GM23248 (cell line): Measurements from ENCODE around the gene SLAMF1. TPM values are rescaled to one million over a fixed set of nuclear protein-coding genes. Genes with fewer than 3 reads are reported as not detected.

Experiments
- DNase-seq: peaks from one replicate; pipeline ENCODE4 v3.0.0-alpha.2; 2015
- H2AFZ ChIP-seq: fragments of 200-600 bp; sonication (generic); 2 replicates; pipeline ENCODE4 v1.6.1; 2016; ENCODE audit warnings: antibody characterized with exemption
- H3F3A ChIP-seq: fragments of 200-600 bp; sonication (generic); 2 replicates; pipeline ENCODE4 v1.6.1; 2016; ENCODE audit warnings: mild to moderate bottlenecking, antibody characterized with exemption, mixed run types; ENCODE audit not compliant: insufficient read depth
- H3K27ac ChIP-seq: fragments of 200-600 bp; sonication (generic); 2 replicates; pipeline ENCODE4 v1.5.1; 2016; ENCODE audit warnings: mild to moderate bottlenecking
- H3K27me3 ChIP-seq: fragments of 200-600 bp; sonication (generic); replicated peaks from 2 replicates; pipeline ENCODE4 v1.6.1; 2016; ENCODE audit warnings: mild to moderate bottlenecking; ENCODE audit not compliant: insufficient read depth
- H3K36me3 ChIP-seq: fragments of 200-600 bp; sonication (generic); 2 replicates; pipeline ENCODE4 v1.6.1; 2016; ENCODE audit warnings: low read depth, mild to moderate bottlenecking
- H3K4me1 ChIP-seq: fragments of 200-600 bp; sonication (generic); 2 replicates; pipeline ENCODE4 v1.6.1; 2016; ENCODE audit warnings: mild to moderate bottlenecking; ENCODE audit not compliant: insufficient read depth
- H3K4me2 ChIP-seq: fragments of 200-600 bp; sonication (generic); one replicate; pipeline ENCODE4 v1.6.1; 2016; ENCODE audit warnings: mild to moderate bottlenecking; ENCODE audit not compliant: unreplicated experiment
- H3K4me3 ChIP-seq: fragments of 200-600 bp; sonication (generic); 2 replicates; pipeline ENCODE4 v1.5.1; 2016; ENCODE audit warnings: mild to moderate bottlenecking
- H3K79me2 ChIP-seq: fragments of 200-600 bp; sonication (generic); 2 replicates; pipeline ENCODE4 v1.6.1; 2016; ENCODE audit warnings: mild to moderate bottlenecking; ENCODE audit not compliant: insufficient read depth
- H3K9ac ChIP-seq: fragments of 200-600 bp; sonication (generic); 2 replicates; pipeline ENCODE4 v1.6.1; 2016; ENCODE audit warnings: mild to moderate bottlenecking
- H3K9me2 ChIP-seq: fragments of 200-600 bp; sonication (generic); 2 replicates; pipeline ENCODE4 v1.6.1; 2016; ENCODE audit warnings: mixed run types, mild to moderate bottlenecking, moderate library complexity; ENCODE audit not compliant: insufficient read depth
- H3K9me3 ChIP-seq: fragments of 200-600 bp; sonication (generic); one replicate; pipeline ENCODE4 v1.6.1; 2017; ENCODE audit warnings: low read depth
- H4K20me1 ChIP-seq: fragments of 200-600 bp; sonication (generic); 2 replicates; pipeline ENCODE4 v1.6.0; 2016; ENCODE audit not compliant: insufficient read depth
- EZH2 ChIP-seq: fragments of 200-600 bp; sonication (generic); IDR thresholded peaks from 2 replicates; pipeline ENCODE4 v1.6.1; 2018; ENCODE audit warnings: antibody characterized with exemption, mild to moderate bottlenecking; ENCODE audit not compliant: insufficient read depth, poor library complexity, severe bottlenecking
- EZH2phosphoT487 ChIP-seq: fragments of 200-600 bp; sonication (generic); IDR thresholded peaks from 2 replicates; pipeline ENCODE4 v1.6.1; 2018; ENCODE audit warnings: antibody characterized with exemption, moderate library complexity, mild to moderate bottlenecking, low read depth; ENCODE audit not compliant: insufficient read depth
- WGBS, 2 experiments: methylation state at CpG; one replicate each; pipeline ENCODE4 v1.1.6; 2015 to 2017; ENCODE audit warnings: low lambda C conversion rate in 2 of 2, low coverage in 1 of 2; ENCODE audit errors: missing lambda C conversion rate in 2 of 2; 5-methylcytosine and 5-hydroxymethylcytosine counted together
- in situ Hi-C: fragments of 300-500 bp; cut with MboI; formaldehyde crosslinking; loops from 2 replicates; pipeline ENCODE4 v1.15.0; 2020
- polyA plus RNA-seq: library from polyadenylated mRNA; unstranded; fragments of >200 nt; fragmentation: Nextera tagmentation; extraction: Ambion mirVana; gene quantifications from 2 replicates; pipeline ENCODE4 v1.2.1, GENCODE V29; 2016
- total RNA-seq: library from RNA; depleted of rRNA; stranded (reverse); fragments of >200 nt; shearing (Covaris generic); gene quantifications from 2 replicates; pipeline ENCODE4 v1.2.3, GENCODE V29; 2014

The SLAMF1 gene
- total and polyA plus RNA-seq, 2 experiments from 2014 or later: not detected

- no peaks in the 10 kb centered on the region for H3K9me3 ChIP-seq
- TF ChIP-seq EZH2phosphoT487 (no peak), EZH2 (no peak)
- H3F3A ChIP-seq: no peaks in the 10 kb centered on the region
- no peak overlapping the region for H3K27ac ChIP-seq
- no peak overlapping the region for H3K4me3 ChIP-seq
- H3K27me3 ChIP-seq: no peaks in the 10 kb centered on the region
- no peaks in the 10 kb centered on the region for H3K4me1 ChIP-seq
- no peak overlapping the region for H2AFZ ChIP-seq
- DNase-seq: no peak
- in situ Hi-C loops: no loop called here
- 32 to 34% methylated on average over 5 of the region's 5 CpGs for WGBS, 2 experiments
- H3K4me2 ChIP-seq: no peak overlapping the region
- no peak overlapping the region for H3K9ac ChIP-seq
- no peaks in the 10 kb centered on the region for H3K79me2 ChIP-seq
- H3K36me3 ChIP-seq: no peaks in the 10 kb centered on the region
- H3K9me2 ChIP-seq: no peaks in the 10 kb centered on the region
- no peaks in the 10 kb centered on the region for H4K20me1 ChIP-seq
Measured at GRCh38 chr1:160637821-160638539, 8.9 kb downstream of the SLAMF1 start.

- Histone ChIP-seq H3K9ac (no peak overlapping the region), H3K9me2 (no peaks in the 10 kb centered on the region), H3K4me3 (no peak overlapping the region), H3F3A (no peaks in the 10 kb centered on the region), H3K4me1 (no peaks in the 10 kb centered on the region), H4K20me1 (no peaks in the 10 kb centered on the region), H3K4me2 (no peak overlapping the region), H3K27ac (no peak overlapping the region), H3K36me3 (no peaks in the 10 kb centered on the region), H3K9me3 (no peaks in the 10 kb centered on the region), H3K79me2 (no peaks in the 10 kb centered on the region), H3K27me3 (no peaks in the 10 kb centered on the region), H2AFZ (no peak overlapping the region)
- TF ChIP-seq EZH2phosphoT487 (no peak), EZH2 (no peak)
- 32 to 37% methylated on average over 8 of the region's 8 CpGs for WGBS, 2 experiments
- no peak for DNase-seq
- in situ Hi-C loops: no loop called here
Measured at GRCh38 chr1:160637065-160637464, 9.8 kb downstream of the SLAMF1 start.

- 15 to 20% methylated on average over 3 of the region's 3 CpGs for WGBS, 2 experiments
- H3K4me2 ChIP-seq: no peak overlapping the region
- no peak overlapping the region for H3K4me3 ChIP-seq
- no peaks in the 10 kb centered on the region for H4K20me1 ChIP-seq
- no peak for DNase-seq
- no peak overlapping the region for H3K9ac ChIP-seq
- H3K36me3 ChIP-seq: no peaks in the 10 kb centered on the region
- TF ChIP-seq EZH2 (no peak), EZH2phosphoT487 (no peak)
- H3K4me1 ChIP-seq: no peaks in the 10 kb centered on the region
- no peaks in the 10 kb centered on the region for H3K9me2 ChIP-seq
- in situ Hi-C loops: no loop called here
- H2AFZ ChIP-seq: no peak overlapping the region
- no peaks in the 10 kb centered on the region for H3K9me3 ChIP-seq
- no peaks in the 10 kb centered on the region for H3F3A ChIP-seq
- no peak overlapping the region for H3K27ac ChIP-seq
- H3K27me3 ChIP-seq: no peaks in the 10 kb centered on the region
- H3K79me2 ChIP-seq: no peaks in the 10 kb centered on the region
Measured at GRCh38 chr1:160636547-160636946, 10.3 kb downstream of the SLAMF1 start.

- 24 to 27% methylated on average over 4 of the region's 4 CpGs for WGBS, 2 experiments
- Histone ChIP-seq H3K4me3 (no peak overlapping the region), H3K36me3 (no peaks in the 10 kb centered on the region), H3K9me3 (no peaks in the 10 kb centered on the region), H3K27ac (no peak overlapping the region), H3K27me3 (no peaks in the 10 kb centered on the region), H3K9ac (no peak overlapping the region), H3K4me2 (no peak overlapping the region), H2AFZ (no peak overlapping the region), H3K79me2 (no peaks in the 10 kb centered on the region), H3K4me1 (no peaks in the 10 kb centered on the region), H3F3A (no peaks in the 10 kb centered on the region), H3K9me2 (no peaks in the 10 kb centered on the region), H4K20me1 (no peaks in the 10 kb centered on the region)
- TF ChIP-seq EZH2phosphoT487 (no peak), EZH2 (no peak)
- in situ Hi-C loops: no loop called here
- no peak for DNase-seq
Measured at GRCh38 chr1:160636076-160636475, 10.8 kb downstream of the SLAMF1 start.
